ENCODE measurements around the gene NFE2L3.

Gene NFE2L3

DNA sequence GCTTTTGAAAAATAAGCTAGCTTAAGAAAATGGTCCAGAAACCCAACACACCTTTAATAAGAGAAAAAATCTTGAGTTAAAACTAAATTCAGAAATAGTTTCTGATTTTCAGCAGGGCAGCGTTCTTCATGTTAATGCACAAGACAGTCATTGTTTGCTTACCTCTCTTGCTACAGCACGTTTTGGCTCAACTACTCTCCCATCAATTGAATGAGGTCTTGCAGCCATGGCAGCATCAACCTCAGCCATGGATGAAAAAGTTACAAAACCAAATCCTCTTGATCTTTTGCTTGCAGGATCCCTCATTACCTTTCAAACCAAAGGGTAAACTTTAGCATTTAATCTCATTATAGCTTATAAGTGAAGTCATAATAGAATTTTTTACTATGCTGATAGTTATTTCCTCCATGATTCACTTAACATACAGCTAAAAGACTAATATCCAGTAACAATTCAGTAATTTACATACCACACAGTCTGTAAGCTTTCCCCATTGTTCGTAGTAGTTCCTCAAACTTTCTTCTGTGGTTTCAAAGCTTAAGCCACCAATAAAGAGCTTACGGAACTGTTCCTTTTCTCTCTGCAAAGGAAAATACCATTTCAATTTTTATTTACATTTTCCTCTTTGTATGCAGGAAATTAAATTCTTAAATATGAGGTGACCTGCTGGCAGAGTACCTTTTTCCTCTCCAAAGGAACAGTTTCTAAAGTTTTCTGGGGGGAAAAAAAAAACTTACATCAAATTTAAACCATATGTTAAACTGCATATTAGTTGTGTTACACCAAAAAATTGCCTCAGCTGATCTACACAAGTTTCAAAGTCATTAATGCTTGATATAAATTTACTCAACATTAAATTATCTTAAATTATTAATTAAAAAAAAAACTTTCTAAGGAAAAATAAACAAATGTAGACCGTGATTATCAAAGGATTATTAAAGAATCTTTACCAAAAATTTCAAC is 45.4 kb downstream of the NFE2L3 start:
- in situ Hi-C loops (cut with MboI; ENCODE audit: low sequenced_read_pairs) = loop anchor here (10.0 kb wide), 1 partner anchor 103 kb away; no protein-coding TSS in a partner anchor

- in situ Hi-C loops (cut with MboI; ENCODE audit: low sequenced_read_pairs) = loop anchor here (10.0 kb wide), 1 partner anchor 103 kb away; no protein-coding TSS in a partner anchor
These were observed 46.3 kb downstream of the NFE2L3 start for GRCh38 chr7:26198133-26198780.

DNA sequence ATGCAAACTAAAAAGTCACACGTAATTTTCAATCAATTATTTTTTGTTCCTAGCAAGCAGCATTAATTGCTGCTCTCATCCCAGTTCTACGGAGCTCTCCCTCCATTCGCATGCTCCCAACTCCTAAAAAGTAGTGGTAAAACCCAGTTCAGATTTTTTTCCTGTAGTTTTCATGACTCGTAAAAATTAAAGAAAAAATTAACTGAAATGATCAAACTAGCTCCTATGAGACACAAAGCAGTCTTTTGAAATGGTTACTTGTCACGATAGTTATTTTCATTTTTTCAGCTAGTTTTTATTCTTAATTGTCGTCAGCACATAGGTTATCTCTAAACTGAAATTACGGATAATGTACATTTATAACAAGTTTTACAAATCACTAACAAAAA is 46.8 kb downstream of the NFE2L3 start:
- in situ Hi-C loops (cut with MboI; ENCODE audit: low sequenced_read_pairs) = loop anchor here (10.0 kb wide), 1 partner anchor 104 kb away; no protein-coding TSS in a partner anchor

GRCh38 chr7:26199301-26200037 is 47.5 kb downstream of the NFE2L3 start:
- in situ Hi-C loops (cut with MboI; ENCODE audit: low sequenced_read_pairs) = loop anchor here (10.0 kb wide), 1 partner anchor 105 kb away; no protein-coding TSS in a partner anchor

- in situ Hi-C loops (cut with MboI; ENCODE audit: low sequenced_read_pairs) = no loop called here
These were observed 48.0 kb downstream of the NFE2L3 start for GRCh38 chr7:26200038-26200443.

DNA sequence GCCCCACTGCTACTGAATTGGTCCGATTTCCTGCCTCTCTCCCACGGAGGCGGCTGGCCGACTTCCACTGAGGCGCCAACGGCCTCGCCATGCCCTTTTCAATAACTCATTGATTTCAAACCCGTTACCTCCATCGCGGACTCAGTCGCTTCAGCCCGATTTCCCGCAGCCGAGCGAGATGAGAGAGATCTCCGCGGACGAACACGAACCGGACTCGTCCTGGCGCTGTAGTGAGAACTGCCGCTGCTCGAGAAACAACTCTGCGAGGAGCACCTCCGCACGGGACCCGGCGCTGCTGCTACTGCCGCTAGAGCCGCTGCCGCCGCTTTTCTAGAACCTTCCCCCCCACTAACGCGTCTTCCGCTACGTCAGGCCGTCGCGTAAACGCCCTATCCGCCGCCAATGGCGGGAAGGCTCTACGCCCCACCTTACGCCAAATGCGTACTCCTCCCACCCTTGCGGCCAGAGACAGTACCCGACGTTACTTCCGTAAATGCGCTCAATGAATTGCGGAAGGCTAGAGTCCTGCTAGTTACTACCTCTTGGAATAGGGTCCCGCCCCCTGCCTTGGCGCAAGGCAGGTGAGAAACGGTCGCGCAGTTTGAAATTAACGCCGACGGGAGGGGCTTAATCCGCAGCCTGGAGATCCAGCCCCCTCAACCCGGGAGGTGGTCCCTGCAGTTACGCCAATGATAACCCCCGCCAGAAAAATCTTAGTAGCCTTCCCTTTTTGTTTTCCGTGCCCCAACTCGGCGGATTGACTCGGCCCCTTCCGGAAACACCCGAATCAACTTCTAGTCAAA is 48.6 kb downstream of the NFE2L3 start, which contains the start of gene HNRNPA2B1:
Gene HNRNPA2B1, minus strand, starts transcription at position 303 of the 803 bp plus-strand sequence. Its CDS starts 169 bp downstream, at position 134.
- in situ Hi-C loops (cut with MboI; ENCODE audit: low sequenced_read_pairs) = no loop called here

- in situ Hi-C loops (cut with MboI; ENCODE audit: low sequenced_read_pairs) = no loop called here
These were observed 49.4 kb downstream of the NFE2L3 start, which contains the start of gene CBX3 for GRCh38 chr7:26201247-26202018. CBX3 (plus strand) TSS chr7:26201745; CDS start chr7:26202999, 1,254 bp downstream.

GRCh38 chr7:26202019-26202990 is 50.3 kb downstream of the NFE2L3 start:
- in situ Hi-C loops (cut with MboI; ENCODE audit: low sequenced_read_pairs) = no loop called here

DNA sequence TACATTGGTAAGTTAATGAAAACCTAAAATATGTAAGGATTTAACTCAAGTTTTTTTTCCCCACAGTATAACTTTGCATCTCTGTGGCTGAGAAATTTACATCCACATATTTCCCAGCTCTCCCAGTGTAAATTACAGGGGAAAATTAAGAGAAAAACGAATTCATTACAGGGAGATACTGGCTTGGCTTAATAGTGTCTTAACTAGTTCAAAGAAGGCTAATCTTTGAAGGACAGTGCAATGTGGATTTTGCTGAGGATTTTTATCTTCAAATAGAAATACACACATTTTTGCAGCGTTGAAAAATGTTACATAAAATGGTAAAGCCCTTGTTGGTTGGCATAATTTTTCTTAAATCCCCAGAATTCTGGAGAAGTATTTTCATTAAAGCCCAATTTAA is 51.0 kb downstream of the NFE2L3 start:
- in situ Hi-C loops (cut with MboI; ENCODE audit: low sequenced_read_pairs) = no loop called here

DNA sequence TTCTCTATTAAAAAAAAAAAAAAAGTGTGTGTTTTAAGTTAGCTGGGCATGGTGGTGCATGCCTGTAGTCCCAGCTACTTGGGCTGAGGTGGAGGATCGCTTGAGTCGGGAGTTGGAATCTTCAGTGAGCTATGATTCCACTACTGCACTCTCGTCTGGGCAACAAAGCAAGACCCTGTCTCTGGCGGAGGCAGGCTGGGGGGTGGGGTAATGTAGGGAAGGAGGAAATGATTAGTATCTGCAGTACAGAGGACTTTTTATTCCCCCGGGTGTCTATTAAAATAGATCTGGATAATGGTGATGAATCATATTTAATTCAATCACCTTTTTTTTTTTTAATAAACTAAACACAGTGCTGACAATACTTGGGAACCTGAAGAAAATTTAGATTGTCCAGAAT is 56.0 kb downstream of the NFE2L3 start:
- in situ Hi-C loops (cut with MboI; ENCODE audit: low sequenced_read_pairs) = no loop called here

GRCh38 chr7:26212921-26213718 is 61.1 kb downstream of the NFE2L3 start:
- in situ Hi-C loops (cut with MboI; ENCODE audit: low sequenced_read_pairs) = no loop called here

GRCh38 chr7:26213807-26214515 is 62.0 kb downstream of the NFE2L3 start:
- in situ Hi-C loops (cut with MboI; ENCODE audit: low sequenced_read_pairs) = no loop called here

GRCh38 chr7:26216049-26216448 is 64.1 kb downstream of the NFE2L3 start:
- in situ Hi-C loops (cut with MboI; ENCODE audit: low sequenced_read_pairs) = no loop called here

DNA sequence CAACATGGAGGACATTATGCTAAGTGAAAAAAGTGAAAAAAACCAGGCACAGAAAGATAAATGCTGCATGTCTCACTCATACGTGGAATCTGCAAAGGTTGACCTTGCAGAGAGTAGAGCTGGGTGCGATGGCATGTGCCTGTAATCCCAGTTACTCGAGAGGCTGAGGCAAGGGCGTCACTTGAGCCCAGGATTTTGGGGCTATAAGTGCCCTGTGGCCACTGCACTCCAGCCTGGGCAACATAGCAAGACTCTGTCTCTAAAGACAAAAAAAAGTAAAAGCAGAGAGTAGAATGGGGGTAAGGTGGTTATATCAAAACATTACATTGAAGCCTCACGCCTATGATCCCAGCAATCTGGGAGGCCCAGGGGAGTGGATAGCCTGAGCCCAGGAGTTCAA is 72.4 kb downstream of the NFE2L3 start:
- in situ Hi-C loops (cut with MboI; ENCODE audit: low sequenced_read_pairs) = no loop called here

DNA sequence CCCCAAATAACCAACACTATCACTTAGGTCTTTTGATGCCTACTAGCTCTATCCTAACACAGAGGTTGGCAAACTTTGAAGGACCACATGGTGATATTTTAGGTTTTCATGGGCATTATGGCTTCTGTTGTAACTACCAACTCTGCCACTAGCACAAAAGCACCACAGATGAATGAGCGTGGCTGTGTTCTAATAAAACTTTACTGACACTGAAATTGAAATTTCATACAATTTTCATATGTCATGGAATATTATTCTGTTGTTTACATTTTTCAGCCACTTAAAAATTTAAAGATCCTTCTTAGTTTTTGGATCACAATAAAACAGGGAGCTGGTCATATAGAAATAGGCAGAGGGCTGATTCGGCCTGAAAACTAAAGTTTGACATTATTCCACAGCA is 76.0 kb downstream of the NFE2L3 start:
- in situ Hi-C loops (cut with MboI; ENCODE audit: low sequenced_read_pairs) = no loop called here

DNA sequence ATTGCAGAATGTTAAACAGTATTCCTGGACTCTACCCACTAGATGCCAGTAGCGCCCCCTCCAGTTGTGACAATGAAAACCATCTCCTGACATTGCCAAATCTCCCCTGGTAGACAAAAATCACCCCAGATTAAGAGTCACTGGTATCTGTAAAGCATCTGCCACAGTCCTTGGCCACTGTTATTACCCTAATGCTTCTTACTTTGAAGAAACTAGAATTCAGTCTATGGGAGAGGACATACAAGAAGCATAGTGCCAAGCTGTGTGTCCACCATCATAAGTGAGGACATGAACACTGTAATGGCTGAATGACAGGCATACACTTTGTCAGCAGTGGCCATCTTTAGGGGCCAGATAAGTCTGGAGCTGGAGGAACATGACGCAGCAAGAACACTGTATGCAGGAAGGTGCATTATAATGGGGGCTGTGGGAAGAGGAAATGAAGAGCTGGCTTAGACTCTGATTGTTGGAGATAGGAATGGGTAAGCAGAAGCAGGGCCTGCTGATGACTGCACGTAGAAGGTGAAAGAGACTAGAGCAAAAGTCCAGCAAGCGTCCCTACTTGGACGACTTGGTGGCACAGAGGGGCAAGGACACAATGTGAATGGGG is 82.0 kb downstream of the NFE2L3 start:
- in situ Hi-C loops (cut with MboI; ENCODE audit: low sequenced_read_pairs) = no loop called here

Data from HL-60/S4 (cell line).